HFF-Myc (cell line): Measurements from ENCODE around the gene THOC2.

ENCODE experiments used
- DNase-seq: peaks from one replicate; pipeline ENCODE4 v3.0.0-alpha.2; 2011; ENCODE audit warnings: low read depth; ENCODE audit errors: extremely low read depth
- H3K4me3 ChIP-seq: replicated peaks from 2 replicates; pipeline ENCODE4 v1.5.1; 2011; ENCODE audit warnings: low read depth, mild to moderate bottlenecking, control low read depth, low read length
- TF ChIP-seq, protein P1 (sequence below): IDR thresholded peaks from 2 replicates; pipeline ENCODE4 v1.5.1; 2012; ENCODE audit warnings: mild to moderate bottlenecking, low read depth, low read length, control low read depth; ENCODE audit errors: missing control alignments

THOC2 gene

DNA sequence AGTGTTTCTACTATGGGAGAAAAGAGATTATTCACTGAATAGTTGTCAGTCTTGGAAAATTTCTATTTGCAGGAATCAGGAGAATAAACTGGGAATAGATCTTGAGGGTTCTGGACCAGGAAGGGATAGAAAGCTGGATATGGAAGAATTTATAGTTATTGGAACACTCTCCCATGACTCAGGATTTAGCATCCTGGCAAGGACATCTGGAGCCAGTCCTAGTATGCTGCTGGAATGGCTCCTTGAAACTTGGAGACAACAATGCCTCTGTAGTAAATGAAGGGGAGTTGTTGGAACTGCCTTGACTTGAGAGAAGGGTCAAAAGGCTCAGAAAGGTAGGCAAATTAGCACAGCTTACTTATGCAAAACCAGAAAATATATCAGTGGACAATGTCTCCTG, 23.5 kb upstream of the THOC2 start:
- TF ChIP-seq, protein P1, sequence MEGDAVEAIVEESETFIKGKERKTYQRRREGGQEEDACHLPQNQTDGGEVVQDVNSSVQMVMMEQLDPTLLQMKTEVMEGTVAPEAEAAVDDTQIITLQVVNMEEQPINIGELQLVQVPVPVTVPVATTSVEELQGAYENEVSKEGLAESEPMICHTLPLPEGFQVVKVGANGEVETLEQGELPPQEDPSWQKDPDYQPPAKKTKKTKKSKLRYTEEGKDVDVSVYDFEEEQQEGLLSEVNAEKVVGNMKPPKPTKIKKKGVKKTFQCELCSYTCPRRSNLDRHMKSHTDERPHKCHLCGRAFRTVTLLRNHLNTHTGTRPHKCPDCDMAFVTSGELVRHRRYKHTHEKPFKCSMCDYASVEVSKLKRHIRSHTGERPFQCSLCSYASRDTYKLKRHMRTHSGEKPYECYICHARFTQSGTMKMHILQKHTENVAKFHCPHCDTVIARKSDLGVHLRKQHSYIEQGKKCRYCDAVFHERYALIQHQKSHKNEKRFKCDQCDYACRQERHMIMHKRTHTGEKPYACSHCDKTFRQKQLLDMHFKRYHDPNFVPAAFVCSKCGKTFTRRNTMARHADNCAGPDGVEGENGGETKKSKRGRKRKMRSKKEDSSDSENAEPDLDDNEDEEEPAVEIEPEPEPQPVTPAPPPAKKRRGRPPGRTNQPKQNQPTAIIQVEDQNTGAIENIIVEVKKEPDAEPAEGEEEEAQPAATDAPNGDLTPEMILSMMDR: no peak
- DNase-seq: no peak
- no peak overlapping the region for H3K4me3 ChIP-seq

DNA sequence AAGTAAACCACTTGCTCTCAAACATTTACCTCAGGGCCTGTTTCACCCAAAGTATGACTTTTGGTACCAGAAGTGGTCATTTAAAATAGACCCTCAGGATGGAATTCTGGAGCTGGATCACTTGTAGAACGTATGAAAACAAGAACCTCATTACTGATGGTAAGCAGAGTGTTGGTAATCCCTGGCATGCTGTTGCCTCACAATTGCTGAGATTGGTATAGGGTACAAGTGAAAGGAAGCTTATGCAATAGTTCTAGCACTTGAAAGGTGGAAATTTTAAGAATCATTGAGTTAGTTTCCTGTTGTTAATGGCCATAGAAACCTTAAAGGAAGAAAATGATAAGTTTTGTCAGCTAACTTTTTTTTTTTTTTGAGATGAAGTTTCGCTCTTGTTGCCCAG, 22.3 kb upstream of the THOC2 start:
- no peak overlapping the region for H3K4me3 ChIP-seq
- TF ChIP-seq, protein P1: no peak
- no peak for DNase-seq

DNA sequence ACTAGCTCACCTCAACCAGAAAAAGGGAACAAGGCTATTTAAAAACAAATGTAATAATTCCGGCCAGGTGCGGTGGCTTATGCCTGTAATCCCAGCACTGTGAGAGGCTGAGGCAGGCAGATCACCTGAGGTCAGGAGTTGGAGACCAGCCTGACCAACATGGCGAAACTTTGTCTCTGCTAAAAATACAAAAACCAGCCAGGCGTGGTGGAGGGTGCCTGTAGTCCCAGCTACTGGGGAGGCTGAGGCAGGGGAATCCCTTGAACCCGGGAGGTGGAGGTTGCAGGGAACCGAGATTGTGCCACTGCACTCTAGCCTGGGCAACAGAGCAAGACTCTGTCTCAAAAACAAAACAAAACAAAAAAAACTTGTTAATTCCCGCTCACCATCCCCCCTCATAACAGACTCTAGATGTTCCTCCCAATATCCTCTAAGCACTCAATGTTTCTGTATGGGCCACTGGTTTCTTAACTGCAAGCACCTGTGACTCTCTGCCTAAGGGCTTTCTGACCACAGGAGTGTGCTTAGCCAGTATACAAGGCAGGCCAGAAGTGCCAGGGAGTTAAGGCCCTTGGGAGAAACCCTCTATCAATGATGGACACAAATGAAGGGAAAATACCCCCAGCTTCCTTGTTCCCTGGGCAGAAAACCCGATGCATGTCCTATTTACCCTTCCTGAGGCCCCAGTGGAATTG, 21.0 kb upstream of the THOC2 start:
- TF ChIP-seq, protein P1: no peak
- no peak for DNase-seq
- no peak overlapping the region for H3K4me3 ChIP-seq

DNA sequence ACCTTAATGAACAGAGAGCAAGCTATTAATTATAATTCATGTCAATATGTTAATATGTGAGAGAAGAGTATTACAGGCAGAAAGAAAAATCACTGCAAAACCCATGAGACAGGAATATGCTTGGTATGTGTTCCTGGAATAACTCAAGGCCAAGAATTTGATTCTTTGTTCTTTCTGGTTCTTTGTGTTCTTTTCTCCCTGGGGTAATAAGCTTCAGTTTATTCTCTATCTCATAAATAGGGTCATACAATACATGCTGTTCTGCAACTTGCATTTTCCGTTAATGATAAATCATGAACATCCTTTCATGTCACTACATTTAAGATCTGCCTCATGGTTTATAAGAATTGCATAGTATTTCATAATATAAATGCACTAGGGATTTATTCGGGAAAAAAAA, 16.8 kb upstream of the THOC2 start:
- TF ChIP-seq, protein P1: no peak
- no peak overlapping the region for H3K4me3 ChIP-seq
- no peak for DNase-seq

DNA sequence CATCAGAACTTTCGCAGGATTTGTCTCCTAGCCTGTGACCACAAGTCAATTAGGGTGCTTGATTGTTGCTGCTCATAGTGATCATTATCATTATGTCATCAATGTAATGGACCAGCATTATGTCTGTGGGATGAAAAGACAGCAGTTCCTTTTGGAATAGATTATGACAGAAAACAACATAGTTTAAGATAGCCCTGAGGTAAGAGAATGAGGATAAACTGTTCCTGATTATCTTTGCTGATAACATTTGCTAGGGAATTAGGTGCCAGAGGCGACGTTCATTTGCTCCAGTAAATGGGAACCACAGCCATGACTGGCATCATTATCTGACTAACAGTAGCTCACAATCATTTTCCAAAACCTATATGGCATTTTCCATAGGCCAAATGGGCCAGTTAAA, 12.7 kb upstream of the THOC2 start:
- H3K4me3 ChIP-seq: no peak overlapping the region
- TF ChIP-seq, protein P1: no peak
- no peak for DNase-seq

DNA sequence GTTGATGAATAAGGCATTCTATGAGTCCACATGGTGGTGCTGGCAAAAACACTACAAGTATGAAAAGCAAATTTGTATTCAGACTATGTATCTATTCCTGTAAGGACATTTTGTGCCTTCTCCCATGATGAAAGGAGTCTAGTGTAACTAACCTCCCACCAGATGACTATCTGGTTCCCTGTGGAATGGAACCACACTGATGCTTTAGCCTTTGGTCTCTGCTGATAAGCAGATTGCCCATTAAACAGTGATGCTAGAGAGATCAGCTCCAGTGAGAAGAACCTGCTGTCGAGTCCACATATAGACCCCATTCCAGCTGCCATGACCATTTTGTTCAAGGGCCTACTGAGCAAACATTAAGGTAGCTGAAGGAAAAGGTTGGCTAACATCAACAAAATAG, 10.5 kb upstream of the THOC2 start:
- TF ChIP-seq, protein P1: no peak
- no peak for DNase-seq
- no peak overlapping the region for H3K4me3 ChIP-seq

DNA sequence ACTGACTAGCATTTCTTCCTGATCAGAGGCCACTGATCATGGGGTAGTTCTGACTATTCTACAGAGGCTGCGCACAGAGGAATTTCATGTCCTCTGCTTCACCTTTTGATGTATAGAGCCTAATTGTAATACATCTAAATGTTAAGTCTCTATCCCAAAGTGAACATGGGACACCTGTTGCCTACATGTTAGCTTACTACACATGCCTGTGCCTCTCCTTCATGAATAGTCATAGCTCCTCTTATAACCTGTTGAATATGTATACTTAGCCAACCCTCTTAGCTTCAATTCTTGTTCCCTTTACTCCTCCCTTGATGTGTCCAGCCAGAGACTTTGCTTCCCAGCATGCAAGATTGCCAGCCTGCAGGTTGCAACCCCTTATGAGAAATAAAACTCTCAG, 9.6 kb upstream of the THOC2 start:
- H3K4me3 ChIP-seq: no peak overlapping the region
- DNase-seq: no peak
- TF ChIP-seq, protein P1: no peak
